ENCODE measurements around the gene LEAP2. TPM values are rescaled to one million over a fixed set of nuclear protein-coding genes. Genes with fewer than 3 reads are reported as not detected.
"Not testable (repeated sequence)": the region's sequence is repeated elsewhere in the genome, so short reads cannot be mapped to it uniquely, and the experiment has no call there.

Gene LEAP2
- total RNA-seq, 1 experiment from 2014 or later, result 0.25 TPM

- DNase-seq (ENCODE audit: low read depth), result no peak
Measured at GRCh38 chr5:132840896-132841295, 32.6 kb upstream of the LEAP2 start.

GRCh38 chr5:132841305-132841704 is 32.2 kb upstream of the LEAP2 start:
- DNase-seq (ENCODE audit: low read depth), result peak; percentile 89

GRCh38 chr5:132848270-132848669 is 25.2 kb upstream of the LEAP2 start:
- DNase-seq (ENCODE audit: low read depth), result no peak

- no peak for DNase-seq (ENCODE audit: low read depth)
Measured at GRCh38 chr5:132849347-132849746, 24.1 kb upstream of the LEAP2 start.

GRCh38 chr5:132850066-132850465 is 23.4 kb upstream of the LEAP2 start:
- DNase-seq (ENCODE audit: low read depth), result peak; percentile 37

- DNase-seq (ENCODE audit: low read depth), result no peak
Measured at GRCh38 chr5:132853323-132853722, 20.1 kb upstream of the LEAP2 start.

- no peak for DNase-seq (ENCODE audit: low read depth)
Measured at GRCh38 chr5:132853790-132854189, 19.7 kb upstream of the LEAP2 start.

- DNase-seq (ENCODE audit: low read depth), result no peak
Measured at GRCh38 chr5:132854301-132854700, 19.2 kb upstream of the LEAP2 start.

- not testable (repeated sequence) for DNase-seq (ENCODE audit: low read depth)
Measured at GRCh38 chr5:132854992-132855391, 18.5 kb upstream of the LEAP2 start.

GRCh38 chr5:132856011-132856410 is 17.5 kb upstream of the LEAP2 start:
- DNase-seq (ENCODE audit: low read depth), result no peak

GRCh38 chr5:132859889-132860437 is 13.5 kb upstream of the LEAP2 start:
- DNase-seq (ENCODE audit: low read depth), result no peak

- DNase-seq (ENCODE audit: low read depth), result no peak
Measured at GRCh38 chr5:132860742-132861141, 12.7 kb upstream of the LEAP2 start.

GRCh38 chr5:132865668-132866341 is 7.7 kb upstream of the LEAP2 start:
- no peak for DNase-seq (ENCODE audit: low read depth)

- peak; percentile 100 for DNase-seq (ENCODE audit: low read depth)
Measured at GRCh38 chr5:132866342-132867045, 7.0 kb upstream of the LEAP2 start, which contains the start of the genes GDF9 and UQCRQ. TSS of gene GDF9 (minus strand) at chr5:132866469. CDS start at chr5:132864533, 1,936 bp downstream. TSS of gene UQCRQ (plus strand) at chr5:132866642. CDS start at chr5:132866882, 240 bp downstream.

- no peak for DNase-seq (ENCODE audit: low read depth)
Measured at GRCh38 chr5:132867046-132867451, 6.4 kb upstream of the LEAP2 start.

- no peak for DNase-seq (ENCODE audit: low read depth)
Measured at GRCh38 chr5:132868754-132869153, 4.7 kb upstream of the LEAP2 start.

- DNase-seq (ENCODE audit: low read depth), result no peak
Measured at GRCh38 chr5:132870801-132871200, 2.7 kb upstream of the LEAP2 start.

GRCh38 chr5:132871459-132872284 is 1.8 kb upstream of the LEAP2 start:
- DNase-seq (ENCODE audit: low read depth), result no peak

- no peak for DNase-seq (ENCODE audit: low read depth)
Measured at GRCh38 chr5:132872788-132873118, 715 bp upstream of the LEAP2 start.

- no peak for DNase-seq (ENCODE audit: low read depth)
Measured at GRCh38 chr5:132873930-132874271, 433 bp downstream of the LEAP2 start.

- no peak for DNase-seq (ENCODE audit: low read depth)
Measured at GRCh38 chr5:132876020-132876759, 2.7 kb downstream of the LEAP2 start.

GRCh38 chr5:132877466-132877865 is 4.0 kb downstream of the LEAP2 start:
- DNase-seq (ENCODE audit: low read depth), result no peak

Measured in M059J (cell line).